GM10266 (cell line): Measurements from ENCODE around the gene POLR1H.

ENCODE experiments used
- DNase-seq: peaks from one replicate; pipeline ENCODE4 v3.0.0; 2012; ENCODE audit errors: extremely low spot score
- TF ChIP-seq, protein P1 (sequence below): IDR thresholded peaks from 2 replicates; pipeline ENCODE4 v1.5.1; 2012; ENCODE audit warnings: mild to moderate bottlenecking, low read depth; ENCODE audit not compliant: control insufficient read depth, insufficient read depth; ENCODE audit errors: missing control alignments

Gene POLR1H

DNA sequence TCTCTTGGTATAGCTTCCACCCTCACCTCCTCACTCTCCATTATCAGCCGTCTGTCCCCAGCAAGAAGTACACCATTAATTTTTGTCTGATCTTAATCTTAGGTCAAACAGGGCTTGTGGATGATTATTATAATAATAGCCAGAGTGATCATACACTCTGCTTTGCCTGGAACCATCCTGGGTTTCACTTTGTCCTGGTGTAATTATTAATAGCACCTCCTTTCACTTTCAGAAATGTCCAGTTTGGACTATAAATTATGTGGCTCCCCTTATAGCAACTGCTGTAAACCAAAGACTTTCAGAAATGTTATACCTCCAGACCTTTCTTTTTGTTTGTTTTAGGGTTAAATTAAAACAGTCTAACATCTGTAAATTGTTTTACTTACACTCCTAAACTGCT is 52.8 kb downstream of the POLR1H start:
- TF ChIP-seq, protein P1, sequence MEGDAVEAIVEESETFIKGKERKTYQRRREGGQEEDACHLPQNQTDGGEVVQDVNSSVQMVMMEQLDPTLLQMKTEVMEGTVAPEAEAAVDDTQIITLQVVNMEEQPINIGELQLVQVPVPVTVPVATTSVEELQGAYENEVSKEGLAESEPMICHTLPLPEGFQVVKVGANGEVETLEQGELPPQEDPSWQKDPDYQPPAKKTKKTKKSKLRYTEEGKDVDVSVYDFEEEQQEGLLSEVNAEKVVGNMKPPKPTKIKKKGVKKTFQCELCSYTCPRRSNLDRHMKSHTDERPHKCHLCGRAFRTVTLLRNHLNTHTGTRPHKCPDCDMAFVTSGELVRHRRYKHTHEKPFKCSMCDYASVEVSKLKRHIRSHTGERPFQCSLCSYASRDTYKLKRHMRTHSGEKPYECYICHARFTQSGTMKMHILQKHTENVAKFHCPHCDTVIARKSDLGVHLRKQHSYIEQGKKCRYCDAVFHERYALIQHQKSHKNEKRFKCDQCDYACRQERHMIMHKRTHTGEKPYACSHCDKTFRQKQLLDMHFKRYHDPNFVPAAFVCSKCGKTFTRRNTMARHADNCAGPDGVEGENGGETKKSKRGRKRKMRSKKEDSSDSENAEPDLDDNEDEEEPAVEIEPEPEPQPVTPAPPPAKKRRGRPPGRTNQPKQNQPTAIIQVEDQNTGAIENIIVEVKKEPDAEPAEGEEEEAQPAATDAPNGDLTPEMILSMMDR = no peak
- no peak for DNase-seq
